Breast epithelium (tissue), 4 donors: Measurements from ENCODE around the gene FBXO34. TPM values are rescaled to one million over a fixed set of nuclear protein-coding genes. Genes with fewer than 3 reads are reported as not detected.
A peak's percentile ranks its signal among the peaks of the same experiment; 100 is the strongest.
"Not testable (repeated sequence)": the region's sequence is repeated elsewhere in the genome, so short reads cannot be mapped to it uniquely, and the experiment has no call there.

Experiments
- DNase-seq, 2 donors: peaks; one replicate each; pipeline ENCODE4 v3.0.0-alpha.2; 2019; ENCODE audit warnings: low spot score in 2 of 2
- H3K27ac ChIP-seq, 2 donors: fragments of 200-600 bp; sonication (generic) in 1 of 2; one replicate each; pipeline ENCODE4 v1.5.1; 2016 to 2019; ENCODE audit warnings: mild to moderate bottlenecking in 1 of 2
- H3K27me3 ChIP-seq, 2 donors: fragments of 200-600 bp; sonication (generic) in 1 of 2; one replicate each; pipeline versions ENCODE4 v1.5.1 to v1.6.0; 2017 to 2019; ENCODE audit warnings: control low read depth in 1 of 2, mild to moderate bottlenecking in 1 of 2
- H3K36me3 ChIP-seq: fragments of 200-600 bp; one replicate; pipeline ENCODE4 v1.5.1; 2019
- H3K4me1 ChIP-seq, 2 donors: fragments of 200-600 bp; sonication (generic); one replicate each; pipeline ENCODE4 v1.5.1; 2016 to 2019; ENCODE audit warnings: control low read depth in 1 of 2
- H3K4me3 ChIP-seq, 3 donors: fragments of 200-600 bp; sonication (generic); 1 replicate in 2 of 3; 2 replicates in 1 of 3; pipeline ENCODE4 v1.5.1; 2016 to 2019; ENCODE audit warnings: mild to moderate bottlenecking in 3 of 3, moderate library complexity in 2 of 3
- H3K9me3 ChIP-seq, 2 donors: fragments of 200-600 bp; sonication (generic) in 1 of 2; one replicate each; pipeline ENCODE4 v1.5.1; 2016 to 2019; ENCODE audit warnings: control low read depth in 1 of 2
- CTCF ChIP-seq, 3 donors: fragments of 450-650 bp; IDR thresholded peaks; one replicate each; pipeline ENCODE4 v1.5.1; 2016 to 2017; ENCODE audit warnings: antibody characterized with exemption in 3 of 3, mild to moderate bottlenecking in 3 of 3, moderate library complexity in 3 of 3
- POLR2A ChIP-seq: fragments of 450-650 bp; IDR thresholded peaks from one replicate; pipeline ENCODE4 v1.6.1; 2016; ENCODE audit warnings: antibody characterized with exemption, mild to moderate bottlenecking, moderate library complexity
- POLR2AphosphoS5 ChIP-seq, 3 donors: sonication (generic); formaldehyde crosslinking; IDR thresholded peaks; one replicate each; pipeline ENCODE4 v1.6.1; 2017; ENCODE audit warnings: antibody characterized with exemption in 3 of 3
- intact Hi-C: fragments of 100-400 bp; cut with DNase I; formaldehyde crosslinking; loops from one replicate; pipeline ENCODE4 v1.15.1; 2023; ENCODE audit warnings: low total_unique reads
- total RNA-seq, 3 donors: library from RNA; depleted of rRNA; stranded (reverse); fragments of >200 nt; gene quantifications; one replicate each; pipeline ENCODE4 v1.1.0, GENCODE V29; 2016

FBXO34 gene
- total RNA-seq, 3 donors from 2014 or later, result 31.8 to 56.5 (median 34.7) TPM

GRCh38 chr14:55336691-55337090 lies 65.5 kb downstream of the FBXO34 start:
- no peak for DNase-seq
- peak overlapping the region in 1 of 2 donors; percentile 50 for H3K27ac ChIP-seq
- no peaks in the 10 kb centered on the region for H3K36me3 ChIP-seq
- H3K4me1 ChIP-seq, result peaks cover 0 to 8% of the 10 kb centered on the region in 2 donors
- no peaks in the 10 kb centered on the region for H3K9me3 ChIP-seq
- intact Hi-C loops, result no loop called here
- H3K4me3 ChIP-seq, result no peak overlapping the region
- no peaks in the 10 kb centered on the region for H3K27me3 ChIP-seq
- TF ChIP-seq POLR2A (no peak), POLR2AphosphoS5 (IDR thresholded peaks at IDR 0.05) (no peak), CTCF (IDR thresholded peaks at IDR 0.05) (no peak)

GRCh38 chr14:55339770-55340169 lies 68.5 kb downstream of the FBXO34 start:
- Histone ChIP-seq H3K27ac (peak overlapping the region; percentile 35 to 45), H3K36me3 (no peaks in the 10 kb centered on the region), H3K4me1 (no peaks in the 10 kb centered on the region), H3K4me3 (no peak overlapping the region), H3K27me3 (no peaks in the 10 kb centered on the region), H3K9me3 (no peaks in the 10 kb centered on the region)
- no peak for DNase-seq
- no peak for TF ChIP-seq POLR2AphosphoS5 (IDR thresholded peaks at IDR 0.05)
- no peak for TF ChIP-seq CTCF (IDR thresholded peaks at IDR 0.05)
- intact Hi-C loops, result no loop called here

- DNase-seq, result no peak
- TF ChIP-seq POLR2A, result no peak
- no peak for TF ChIP-seq CTCF (IDR thresholded peaks at IDR 0.05)
- H3K9me3 ChIP-seq, result no peaks in the 10 kb centered on the region
- no peaks in the 10 kb centered on the region for H3K36me3 ChIP-seq
- H3K4me3 ChIP-seq, result no peak overlapping the region
- H3K27ac ChIP-seq, result peak overlapping the region in 1 of 2 donors; percentile 45
- H3K4me1 ChIP-seq, result no peaks in the 10 kb centered on the region
- H3K27me3 ChIP-seq, result no peaks in the 10 kb centered on the region
- intact Hi-C loops, result no loop called here
Observed at GRCh38 chr14:55340482-55340881, 69.3 kb downstream of the FBXO34 start.

GRCh38 chr14:55341781-55342180 lies 70.6 kb downstream of the FBXO34 start:
- H3K27me3 ChIP-seq, result no peaks in the 10 kb centered on the region
- no peaks in the 10 kb centered on the region for H3K9me3 ChIP-seq
- intact Hi-C loops, result no loop called here
- TF ChIP-seq POLR2A, result no peak
- TF ChIP-seq POLR2AphosphoS5 (IDR thresholded peaks at IDR 0.05), result no peak
- TF ChIP-seq CTCF (IDR thresholded peaks at IDR 0.05), result no peak
- H3K4me1 ChIP-seq, result no peaks in the 10 kb centered on the region
- no peak overlapping the region for H3K4me3 ChIP-seq
- no peak overlapping the region for H3K27ac ChIP-seq
- no peak for DNase-seq
- H3K36me3 ChIP-seq, result no peaks in the 10 kb centered on the region

- H3K9me3 ChIP-seq, DNase-seq, H3K27ac ChIP-seq, intact Hi-C loops, H3K27me3 ChIP-seq, H3K4me3 ChIP-seq, H3K4me1 ChIP-seq, H3K36me3 ChIP-seq: not testable (repeated sequence)
Observed at GRCh38 chr14:55344582-55345163, 73.5 kb downstream of the FBXO34 start.

GRCh38 chr14:55347040-55347439 lies 75.8 kb downstream of the FBXO34 start:
- Histone ChIP-seq H3K9me3 (no peaks in the 10 kb centered on the region), H3K27ac (no peak overlapping the region), H3K4me1 (no peaks in the 10 kb centered on the region), H3K4me3 (no peak overlapping the region), H3K27me3 (no peaks in the 10 kb centered on the region), H3K36me3 (no peaks in the 10 kb centered on the region)
- no peak for DNase-seq
- no peak for TF ChIP-seq POLR2A
- TF ChIP-seq POLR2AphosphoS5 (IDR thresholded peaks at IDR 0.05), result no peak
- no peak for TF ChIP-seq CTCF (IDR thresholded peaks at IDR 0.05)
- intact Hi-C loops, result no loop called here
